CD1c-positive myeloid dendritic cell (primary cell): ENCODE results near the gene RHBDL2.
A peak's percentile ranks its signal among the peaks of the same experiment; 100 is the strongest.
"Not testable (repeated sequence)": the region's sequence is repeated elsewhere in the genome, so short reads cannot be mapped to it uniquely, and the experiment has no call there.

ENCODE experiments used
- DNase-seq: peaks from one replicate; pipeline ENCODE4 v3.0.0-alpha.2; 2016; ENCODE audit errors: extremely low spot score

Gene RHBDL2

GRCh38 chr1:38941527-38942019, at the start of gene RHBDL2:
Gene RHBDL2, minus strand, starts transcription at chr1:38941830. Its CDS starts 22,618 bp downstream, at chr1:38919212.
- DNase-seq = no peak

GRCh38 chr1:38990738-38991637, 49.4 kb upstream of the RHBDL2 start, which contains the start of gene AKIRIN1:
Gene AKIRIN1, plus strand, starts transcription at chr1:38991276. Its CDS starts 105 bp downstream, at chr1:38991381.
- peak; percentile 98 for DNase-seq

GRCh38 chr1:38990386-38990737, 48.7 kb upstream of the RHBDL2 start:
- DNase-seq = peak; percentile 24

GRCh38 chr1:38989979-38990378, 48.3 kb upstream of the RHBDL2 start:
- DNase-seq = no peak

- not testable (repeated sequence) for DNase-seq
Observed at GRCh38 chr1:38979380-38979779, 37.8 kb upstream of the RHBDL2 start.

GRCh38 chr1:38978245-38978542, 36.6 kb upstream of the RHBDL2 start:
- not testable (repeated sequence) for DNase-seq

GRCh38 chr1:38977399-38978244, 36.0 kb upstream of the RHBDL2 start:
- not testable (repeated sequence) for DNase-seq

- no peak for DNase-seq
Observed at GRCh38 chr1:38973659-38974437, 32.2 kb upstream of the RHBDL2 start.

- not testable (repeated sequence) for DNase-seq
Observed at GRCh38 chr1:38973145-38973544, 31.5 kb upstream of the RHBDL2 start.

GRCh38 chr1:38964140-38964548, 22.5 kb upstream of the RHBDL2 start:
- DNase-seq = no peak

GRCh38 chr1:38962560-38962959, 20.9 kb upstream of the RHBDL2 start:
- DNase-seq = no peak

- DNase-seq = no peak
Observed at GRCh38 chr1:38962113-38962512, 20.5 kb upstream of the RHBDL2 start.

- no peak for DNase-seq
Observed at GRCh38 chr1:38958967-38959366, 17.3 kb upstream of the RHBDL2 start.

GRCh38 chr1:38953433-38953860, 11.8 kb upstream of the RHBDL2 start:
- DNase-seq = no peak

GRCh38 chr1:38950553-38950952, 8.9 kb upstream of the RHBDL2 start:
- no peak for DNase-seq

GRCh38 chr1:38944547-38944946, 2.9 kb upstream of the RHBDL2 start:
- DNase-seq = no peak

GRCh38 chr1:38942664-38943428, 1.2 kb upstream of the RHBDL2 start:
- no peak for DNase-seq

GRCh38 chr1:38941093-38941492, 537 bp downstream of the RHBDL2 start:
- DNase-seq = no peak

GRCh38 chr1:38940339-38941047, 1.1 kb downstream of the RHBDL2 start:
- no peak for DNase-seq

GRCh38 chr1:38938722-38939260, 2.8 kb downstream of the RHBDL2 start:
- no peak for DNase-seq
